ELF-1 (cell line): ENCODE data around the gene MED13L.
A peak's percentile ranks its signal among the peaks of the same experiment; 100 is the strongest.
"Not testable (repeated sequence)": the region's sequence is repeated elsewhere in the genome, so short reads cannot be mapped to it uniquely, and the experiment has no call there.

Experiments
- DNase-seq: peaks from one replicate; pipeline ENCODE4 v3.0.0-alpha.2; 2016; ENCODE audit warnings: low read depth, low spot score

The MED13L gene

DNA sequence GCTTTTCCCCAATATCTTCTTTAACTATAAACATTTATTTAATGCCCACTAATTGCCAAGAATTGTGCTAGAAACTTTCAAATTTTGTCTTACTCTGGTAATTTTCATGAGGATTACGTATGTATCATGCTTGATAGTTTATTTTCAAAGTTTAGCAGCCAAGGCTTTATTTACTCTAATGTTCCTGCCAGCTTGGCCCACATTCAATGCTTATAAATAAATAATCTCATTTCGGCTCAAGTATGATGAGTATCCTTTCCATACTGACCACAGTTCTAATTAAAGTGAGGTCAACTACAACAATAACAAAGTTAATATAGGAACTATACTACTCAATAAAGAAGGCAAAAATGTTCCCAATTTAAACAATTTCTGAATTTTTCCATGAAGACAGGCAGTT, 259.2 kb downstream of the MED13L start:
- no peak for DNase-seq

DNA sequence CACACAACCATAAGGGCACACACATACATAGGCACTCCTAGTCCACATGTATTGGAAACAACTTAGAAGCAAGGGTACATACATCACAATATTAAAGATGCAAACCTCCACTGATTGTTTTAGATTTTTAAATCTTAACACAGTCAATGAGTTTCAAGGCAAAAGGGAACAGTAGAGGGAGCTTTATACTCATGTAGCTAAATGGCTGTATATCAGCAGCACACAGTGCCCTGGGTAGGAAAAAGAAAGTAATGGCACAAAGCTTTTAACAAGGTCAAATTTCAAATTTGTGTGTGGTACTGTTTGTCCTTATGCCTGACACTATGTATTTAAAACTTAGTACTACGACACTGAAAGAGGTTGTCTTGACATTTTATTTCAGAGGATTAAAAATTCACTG, 262.0 kb downstream of the MED13L start:
- DNase-seq = no peak

DNA sequence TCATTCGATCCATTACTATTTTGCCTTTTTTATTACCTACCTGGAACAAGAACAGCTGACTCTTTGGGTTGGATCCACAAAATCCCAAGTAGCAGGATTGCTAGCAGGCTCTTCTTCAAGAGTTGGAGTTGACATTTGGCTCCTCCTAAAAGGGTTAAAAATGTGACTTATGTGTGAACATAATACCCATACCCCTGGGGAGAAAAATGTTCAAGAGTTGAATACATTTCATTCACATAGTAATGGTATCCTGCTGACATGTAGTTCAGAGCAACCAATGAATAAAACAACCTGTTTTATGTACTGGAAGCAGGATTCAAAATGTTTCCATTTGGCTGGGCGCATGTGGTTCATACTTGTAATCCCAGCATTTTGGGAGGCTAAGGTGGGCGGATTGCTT, 264.7 kb downstream of the MED13L start:
- DNase-seq = no peak

DNA sequence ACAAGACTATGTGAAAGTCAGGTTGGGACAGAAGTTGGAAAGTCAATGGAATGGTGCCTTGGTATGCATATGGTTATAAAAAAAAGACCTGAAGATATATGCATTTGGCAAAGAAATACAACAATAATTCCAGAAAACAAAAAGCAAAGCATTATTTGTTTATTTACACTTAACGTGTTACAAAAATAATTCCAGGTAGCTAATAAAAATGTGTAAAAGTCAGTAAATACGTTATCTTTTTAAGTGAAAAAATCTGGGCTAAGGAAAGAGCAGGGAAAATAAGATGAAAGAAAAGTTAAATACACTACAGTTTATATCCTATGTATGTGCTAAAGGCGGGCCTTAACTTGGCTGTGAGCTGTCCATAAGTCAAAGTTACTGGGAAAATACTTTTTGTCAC, 266.3 kb downstream of the MED13L start:
- DNase-seq = no peak

DNA sequence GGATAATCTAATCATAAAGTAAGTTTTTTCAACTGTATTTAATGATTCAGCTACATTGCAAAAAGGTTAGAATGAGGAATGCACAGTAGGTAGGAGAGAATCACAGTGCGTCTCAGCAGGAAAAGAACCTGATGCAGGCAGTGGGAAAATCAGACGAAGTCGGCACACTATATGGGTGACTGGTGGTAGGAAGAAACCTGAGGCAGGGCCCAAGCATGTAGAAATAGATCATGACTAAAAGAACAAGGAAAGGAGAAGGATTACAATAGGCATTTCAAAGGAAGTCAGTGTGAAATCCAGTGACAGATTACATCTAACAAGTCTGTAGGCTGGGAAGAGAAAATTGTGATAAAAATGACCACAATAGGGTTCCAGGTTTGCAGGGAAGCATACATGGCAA, 267.0 kb downstream of the MED13L start:
- no peak for DNase-seq

DNA sequence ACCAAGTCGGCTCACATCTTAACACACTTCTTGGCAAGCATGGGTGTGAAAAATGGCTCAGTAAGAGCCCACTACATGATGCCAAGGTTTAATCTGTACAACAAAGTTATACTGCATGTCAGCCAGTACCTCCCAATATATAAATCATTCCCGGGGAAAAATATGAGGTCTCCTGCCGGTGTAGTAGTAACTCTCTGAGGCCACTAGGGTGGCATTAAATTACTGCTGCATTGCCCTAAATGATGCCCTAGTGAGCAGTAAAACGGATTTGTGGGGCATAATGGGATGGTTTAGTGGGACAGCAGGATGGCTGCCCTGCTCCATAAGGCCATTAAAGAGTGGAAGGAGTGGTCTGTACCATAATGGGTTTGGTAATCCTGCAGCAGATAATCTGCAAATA, 267.7 kb downstream of the MED13L start:
- no peak for DNase-seq

DNA sequence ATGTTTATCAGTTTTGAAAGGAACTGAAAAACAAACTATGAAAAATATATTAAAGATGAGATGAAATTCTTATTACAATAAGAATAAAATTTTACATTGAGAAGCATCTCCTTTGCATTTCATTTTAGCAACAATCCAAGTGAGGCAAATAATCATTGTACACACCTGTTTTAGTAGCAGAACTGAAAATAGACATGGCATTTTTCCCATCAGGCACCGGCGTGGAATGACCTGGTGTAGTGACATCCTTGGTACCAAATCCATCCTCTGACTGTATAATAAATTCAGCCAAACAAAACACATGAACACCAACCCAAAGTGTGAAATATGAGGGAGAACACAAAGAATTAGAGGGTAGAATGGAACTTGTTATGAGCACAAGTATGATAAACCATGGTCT, 271.4 kb downstream of the MED13L start:
- no peak for DNase-seq

DNA sequence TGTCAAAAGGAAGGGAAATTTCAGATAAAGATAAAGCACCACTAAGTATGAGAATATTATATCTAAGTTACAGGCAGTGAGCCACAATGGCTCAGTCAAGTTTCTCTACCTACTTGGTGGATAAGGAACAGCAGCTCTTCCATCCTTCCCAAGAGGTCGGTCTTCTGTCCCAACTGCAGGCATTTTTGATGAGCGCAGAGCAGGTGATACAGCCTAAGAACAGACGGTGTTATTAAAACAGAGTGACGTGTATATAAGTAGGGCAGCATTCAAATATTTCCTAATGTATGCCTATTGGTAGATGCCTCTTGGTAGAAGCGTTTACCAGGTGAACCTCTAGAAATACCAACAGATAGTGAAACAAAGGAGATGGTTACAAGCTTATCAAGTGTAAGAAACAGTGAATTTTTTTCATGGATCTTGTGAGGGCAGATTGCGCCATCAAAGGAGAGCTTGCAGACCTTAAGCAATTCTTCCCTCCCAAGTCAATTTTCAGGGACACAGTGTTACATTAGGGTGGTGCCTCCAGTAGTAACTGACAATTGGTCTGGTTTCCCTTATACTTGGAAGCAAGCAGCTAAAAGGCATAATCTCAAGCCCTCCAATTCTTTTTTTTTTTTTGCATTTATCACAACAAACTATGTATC, 274.5 kb downstream of the MED13L start:
- DNase-seq = no peak

DNA sequence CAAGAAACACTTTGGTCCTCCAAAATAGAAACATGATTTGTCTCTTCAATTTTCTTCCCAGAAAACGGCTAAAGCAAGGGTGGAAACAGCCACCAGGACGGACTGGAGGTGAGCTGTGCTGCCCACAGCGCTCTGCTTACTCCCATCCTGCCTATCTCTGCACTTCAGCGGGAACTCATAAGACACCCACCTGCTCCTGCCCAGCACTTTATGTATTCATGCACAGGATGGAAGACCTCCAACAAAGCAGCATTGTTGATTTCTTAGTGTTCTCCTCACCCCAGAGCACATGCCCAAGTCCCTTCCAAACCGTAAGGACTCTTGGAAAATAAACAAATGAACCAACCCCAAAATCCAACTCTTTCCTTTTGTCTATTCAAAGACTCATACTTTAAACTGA, 277.2 kb downstream of the MED13L start:
- no peak for DNase-seq

DNA sequence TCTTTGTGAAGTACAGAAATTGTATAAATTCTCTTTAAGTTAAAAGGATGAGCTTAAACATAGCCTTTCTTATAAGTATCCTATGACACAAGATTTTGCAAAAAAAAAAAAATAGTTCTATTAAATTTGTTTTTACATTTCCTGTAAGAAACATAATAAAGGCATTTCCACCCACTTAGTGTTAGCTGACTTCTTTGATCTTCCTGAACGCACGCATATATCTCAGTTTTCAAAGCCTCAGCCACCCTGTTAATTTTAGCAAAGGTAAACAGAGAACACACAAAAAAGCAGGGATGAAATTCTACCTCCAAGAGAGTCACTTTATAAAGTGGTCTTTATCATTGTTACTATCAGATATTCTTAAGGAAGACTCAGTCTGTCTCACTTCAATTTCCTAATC, 277.9 kb downstream of the MED13L start:
- DNase-seq = no peak

DNA sequence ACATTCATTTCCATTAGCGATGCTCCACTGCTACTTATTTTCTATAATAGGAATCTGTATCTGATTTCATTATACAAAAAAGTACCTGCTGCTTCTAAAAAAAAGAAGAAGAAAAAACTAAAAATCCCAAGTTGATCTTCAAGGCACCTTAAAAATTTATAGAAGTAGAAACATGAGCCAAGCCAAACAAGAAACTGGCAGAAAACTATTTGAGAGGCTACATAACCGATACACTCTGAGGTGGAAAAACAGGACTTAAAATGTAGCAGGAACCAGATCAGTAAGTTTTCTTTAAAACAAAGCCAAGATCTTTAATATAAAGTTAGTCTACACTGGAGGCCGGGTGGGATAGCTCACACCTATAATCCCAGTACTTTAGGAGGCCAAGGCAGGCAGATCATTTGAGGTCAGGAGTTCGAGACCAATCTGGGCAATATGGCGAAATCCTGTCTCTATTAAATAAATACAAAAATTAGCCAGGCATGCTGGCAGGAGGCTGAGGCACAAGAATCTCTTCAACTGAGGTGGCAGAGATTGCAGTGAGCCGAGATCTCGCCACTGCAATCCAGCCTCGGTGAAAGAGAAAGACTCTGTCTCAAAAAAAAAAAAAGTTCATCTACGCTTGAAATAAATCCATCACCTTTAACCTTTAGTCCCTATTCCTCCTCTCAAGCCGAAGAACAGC, 278.6 kb downstream of the MED13L start:
- DNase-seq = no peak

DNA sequence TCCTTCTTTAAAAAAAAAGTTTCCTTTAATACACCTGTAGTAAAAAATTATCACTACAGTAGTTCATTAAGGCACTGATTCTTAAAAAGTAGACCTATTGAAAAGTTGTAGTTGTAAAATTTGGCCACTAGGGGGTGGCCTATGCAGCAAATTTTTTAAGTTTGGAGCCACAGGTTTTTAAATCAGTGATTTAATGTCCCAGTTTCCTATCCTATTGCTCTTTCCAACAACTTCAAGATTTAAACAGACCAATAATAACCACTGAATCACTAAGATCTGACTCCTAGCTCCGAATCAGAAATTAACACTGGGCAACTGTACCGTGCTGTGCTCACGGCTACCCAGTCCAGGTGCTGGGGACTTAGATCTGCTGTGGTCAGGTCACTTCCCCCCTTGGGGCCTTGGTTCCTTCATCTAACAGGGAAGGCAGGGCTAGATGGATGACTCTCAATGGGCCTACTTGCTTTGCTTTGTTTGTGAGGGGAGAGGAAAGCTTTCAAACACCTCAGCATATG, 279.3 kb downstream of the MED13L start:
- DNase-seq = peak; percentile 77

DNA sequence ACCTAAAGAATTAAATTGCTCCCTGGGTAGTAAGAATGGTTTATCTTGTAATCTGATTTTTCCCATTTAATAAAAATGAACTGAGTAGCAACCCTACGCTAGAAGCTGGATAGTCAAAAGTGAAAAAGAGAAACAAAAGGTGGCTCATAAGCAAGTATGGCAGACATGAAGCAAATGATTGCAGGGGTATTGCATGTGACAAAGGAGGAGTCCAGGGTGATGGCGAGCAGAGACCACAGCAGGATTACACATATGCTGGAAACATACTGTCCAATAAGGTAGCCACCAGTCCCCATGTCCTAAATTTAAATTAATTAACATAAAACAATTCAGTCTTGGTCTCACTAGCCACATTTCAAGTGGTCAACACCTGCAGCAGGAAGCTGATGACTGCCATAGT, 283.8 kb downstream of the MED13L start:
- no peak for DNase-seq

DNA sequence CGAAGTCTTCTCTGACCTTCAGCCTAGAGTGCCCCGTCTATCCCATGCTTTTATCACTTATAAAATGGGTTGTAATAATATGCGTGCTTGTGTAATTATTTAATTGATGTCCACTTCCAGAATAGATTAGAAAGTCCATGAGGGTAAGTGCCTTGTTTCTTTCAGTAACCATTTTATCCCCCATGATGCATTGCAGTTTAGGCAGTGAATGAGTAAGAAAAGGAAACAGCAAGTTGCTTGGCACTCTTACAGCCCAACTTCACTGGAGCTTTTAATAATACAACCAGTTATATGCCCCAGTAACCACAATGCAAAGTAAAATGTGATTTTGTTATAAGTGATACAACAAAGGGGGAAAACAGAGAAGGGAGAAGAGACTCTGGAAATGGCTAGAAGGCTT, 287.3 kb downstream of the MED13L start:
- no peak for DNase-seq

DNA sequence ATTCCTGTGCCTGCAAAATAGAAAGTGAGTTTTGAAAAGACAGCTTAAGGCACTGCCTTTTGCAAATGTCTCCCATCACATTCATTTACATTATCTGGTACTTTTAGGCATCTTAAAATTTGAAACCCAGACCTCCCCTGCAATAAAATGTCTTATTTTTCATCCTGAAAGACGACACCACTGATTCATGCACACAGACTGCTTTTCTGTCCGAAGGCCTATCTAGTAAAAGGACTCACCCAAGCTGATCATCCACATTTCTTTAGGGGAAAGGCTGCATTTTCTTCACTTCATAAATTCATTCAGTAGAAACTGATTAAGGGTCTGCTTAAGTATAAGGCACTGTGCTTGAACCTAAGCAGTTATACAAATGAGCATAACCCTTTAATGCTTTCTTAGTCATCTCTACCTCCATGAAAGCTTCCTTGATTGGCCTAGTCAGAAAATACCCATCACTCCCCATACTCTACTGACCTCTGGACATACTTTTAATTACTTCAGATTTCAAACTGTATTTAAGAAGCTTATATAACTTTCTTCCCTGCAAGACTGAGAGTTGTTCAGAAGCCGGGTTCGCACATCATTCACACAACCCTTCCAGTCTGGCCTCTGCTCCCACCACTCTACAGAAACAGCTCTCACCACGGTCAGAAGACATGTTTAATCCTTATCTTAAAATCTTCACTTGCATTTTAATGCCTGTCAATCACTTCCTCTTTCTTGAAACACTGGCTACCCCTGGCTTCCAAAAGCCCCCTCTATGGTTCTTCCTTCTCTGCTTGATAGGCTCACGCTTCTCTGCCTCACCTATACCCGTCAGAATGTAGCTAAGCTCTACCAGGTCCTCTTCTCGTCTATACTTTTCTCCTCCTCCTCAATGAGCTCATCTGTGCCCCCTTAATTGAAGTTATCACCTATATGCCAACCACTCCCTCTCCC, 288.6 kb downstream of the MED13L start:
- DNase-seq = no peak

DNA sequence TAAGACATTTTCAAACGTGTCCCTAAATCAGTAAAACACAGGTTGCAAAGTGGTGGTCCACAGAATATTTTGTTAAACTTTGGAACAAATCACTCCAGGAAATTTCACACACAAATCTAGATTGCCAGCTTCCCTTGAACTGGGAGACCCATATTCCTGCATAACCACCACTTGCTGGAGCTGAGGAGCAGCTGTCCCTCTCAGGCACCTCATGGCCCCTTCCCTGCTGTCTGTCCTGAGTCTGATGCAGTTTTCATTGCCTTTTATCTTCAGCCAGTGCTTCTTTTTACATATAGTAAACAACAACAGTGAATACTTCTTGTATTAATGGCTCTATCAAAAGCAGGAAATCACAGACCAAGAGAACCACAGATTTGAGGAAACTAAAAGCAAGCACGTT, 289.3 kb downstream of the MED13L start:
- no peak for DNase-seq

DNA sequence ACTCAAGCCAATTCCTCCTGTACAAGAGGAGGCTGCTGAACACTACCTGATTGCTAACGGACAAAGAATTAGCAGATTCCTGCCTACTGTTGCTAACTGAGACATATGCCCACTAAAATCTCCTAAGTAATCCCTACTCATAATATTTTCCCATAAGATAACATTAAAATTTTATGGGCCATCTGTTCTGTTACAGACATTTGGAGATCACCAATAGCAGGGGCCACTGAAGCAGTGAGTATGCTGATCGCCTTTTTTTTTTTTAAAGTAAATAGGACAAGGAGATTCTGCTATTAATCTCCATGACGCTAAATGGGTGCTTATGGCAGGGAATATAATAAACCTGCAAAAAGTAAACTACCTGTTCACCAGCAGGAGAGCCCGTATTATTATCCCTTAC, 292.9 kb downstream of the MED13L start:
- no peak for DNase-seq

DNA sequence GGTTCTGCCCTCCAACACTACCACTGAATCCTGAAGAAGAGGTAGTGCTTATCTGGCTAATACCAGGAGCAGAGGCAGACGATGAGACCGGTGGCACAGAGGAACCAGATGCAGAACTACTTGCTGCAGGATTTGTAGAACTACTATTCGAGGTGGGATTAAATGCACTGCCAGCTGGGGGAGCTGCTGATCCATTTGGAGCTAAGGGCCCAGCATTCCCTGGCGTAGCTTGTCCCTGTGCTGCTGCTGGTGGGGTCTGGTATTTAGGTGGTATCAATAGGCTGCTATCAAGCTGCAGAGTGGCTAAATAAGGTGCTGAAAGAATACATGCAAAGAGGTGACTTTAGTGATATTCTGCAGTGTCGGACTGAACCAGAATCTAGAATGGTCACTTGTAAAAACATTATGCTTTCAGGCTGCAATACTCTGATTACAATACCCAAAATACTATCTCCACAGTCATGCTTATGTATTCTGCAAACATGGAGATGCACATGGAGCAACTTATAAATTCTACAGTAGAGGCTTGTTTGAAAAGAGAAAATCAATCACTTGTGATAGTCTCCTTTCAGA, 294.2 kb downstream of the MED13L start:
- DNase-seq = peak; percentile 69

DNA sequence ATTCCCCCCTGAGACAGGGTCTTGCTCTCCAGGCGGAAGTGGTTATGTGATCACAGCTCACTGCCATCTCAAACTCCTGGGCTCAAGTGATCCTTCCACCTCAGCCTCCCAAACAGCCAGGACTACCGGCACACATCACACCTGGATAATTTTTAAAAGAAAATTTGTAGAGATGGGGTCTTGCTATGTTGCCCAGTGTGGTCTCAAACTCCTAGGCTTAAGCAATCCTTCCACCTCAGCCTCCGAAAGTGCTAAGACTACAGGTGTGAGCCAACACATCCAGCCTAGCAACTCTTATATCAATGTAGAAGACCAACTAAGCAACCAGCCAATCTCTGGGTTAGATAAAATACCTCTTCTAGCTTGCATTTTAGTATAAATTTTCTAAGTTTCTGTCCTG, 297.2 kb downstream of the MED13L start:
- no peak for DNase-seq

DNA sequence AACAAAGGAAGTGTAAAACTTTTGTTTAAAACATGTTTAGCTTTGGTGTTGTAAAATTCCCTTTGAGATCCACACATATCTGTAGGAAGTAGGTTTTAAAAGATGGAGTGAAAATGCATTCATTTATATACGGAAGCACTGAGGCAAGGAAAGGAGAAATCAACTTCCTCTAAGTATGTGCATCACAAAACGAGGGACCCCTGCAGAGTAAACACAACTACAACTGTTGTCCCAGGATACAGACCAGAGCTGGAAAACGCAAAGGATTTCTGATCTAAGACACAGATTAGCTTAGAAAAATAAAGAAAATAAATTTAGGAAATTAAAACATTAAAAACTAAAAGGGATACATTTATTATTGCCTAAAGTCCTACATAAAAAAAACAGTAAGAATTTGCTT, 297.6 kb downstream of the MED13L start:
- no peak for DNase-seq

DNA sequence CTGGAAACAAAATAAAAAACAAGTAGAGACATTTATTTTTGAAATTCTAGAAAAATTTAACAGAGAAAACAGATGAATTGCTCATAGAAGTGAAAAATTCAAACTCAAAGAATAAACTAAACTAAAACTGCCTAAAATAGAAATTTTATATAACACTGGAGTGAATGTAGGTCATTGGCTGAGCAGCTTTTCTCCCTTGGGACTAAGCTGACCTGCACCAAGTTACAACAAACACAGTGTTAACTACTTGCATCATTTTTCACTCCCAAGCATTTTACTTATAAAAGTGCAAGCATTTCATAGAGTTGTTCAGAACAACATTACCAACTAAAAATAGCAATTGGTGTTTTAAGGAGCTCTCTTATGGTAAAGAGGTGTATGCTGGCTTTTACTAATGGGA, 298.1 kb downstream of the MED13L start:
- no peak for DNase-seq

DNA sequence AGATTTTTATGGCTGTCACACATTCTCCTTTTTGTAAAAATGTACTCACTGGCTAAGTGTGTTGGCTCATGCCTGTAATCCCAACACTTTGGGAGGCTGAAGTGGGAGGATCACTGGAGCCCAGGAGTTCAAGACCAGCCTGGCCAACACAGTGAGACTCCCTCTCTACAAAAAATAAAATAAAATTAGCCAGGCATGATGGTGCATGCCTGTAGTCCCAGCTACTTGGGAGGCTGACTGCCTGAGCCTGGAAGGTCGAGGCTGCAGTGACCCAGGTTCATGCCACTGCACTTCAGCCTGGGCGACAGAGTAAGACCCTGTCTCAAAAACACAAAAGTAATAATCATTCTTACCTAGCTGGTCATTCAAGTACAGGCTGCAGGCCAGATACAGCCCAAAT, 300.7 kb downstream of the MED13L start:
- DNase-seq = not testable (repeated sequence)
